Spleen (tissue), 7 donors: ENCODE data around the gene BCO1.

ENCODE experiments used
- POLR2A ChIP-seq, 3 donors: fragments of 450-650 bp; IDR thresholded peaks; one replicate each; pipeline ENCODE4 v1.5.1; 2017; ENCODE audit warnings: antibody characterized with exemption in 3 of 3, mild to moderate bottlenecking in 1 of 3
- TF ChIP-seq, protein P1 (sequence below), 11 experiments: fragments of 200-600 bp in 7 of 11; fragments of 450-650 bp in 4 of 11; sonication (generic) in 4 of 11; IDR thresholded peaks in 8 of 11; conservative IDR thresholded peaks in 3 of 11; 1 replicate in 7 of 11; 2 replicates in 4 of 11; pipeline versions ENCODE4 v1.4.0 to v1.8.0; 2016 to 2021; ENCODE audit warnings: antibody characterized with exemption in 11 of 11, inconsistent platforms in 4 of 11, mild to moderate bottlenecking in 1 of 11
- donor health status: DM: no; HTN: no; CAD: no; lungs with moderate emphysema.
- donor health status: DM: no; HTN: no; CAD: no.
- donor health status: DM: no; HTN: no; CAD: no.

DNA sequence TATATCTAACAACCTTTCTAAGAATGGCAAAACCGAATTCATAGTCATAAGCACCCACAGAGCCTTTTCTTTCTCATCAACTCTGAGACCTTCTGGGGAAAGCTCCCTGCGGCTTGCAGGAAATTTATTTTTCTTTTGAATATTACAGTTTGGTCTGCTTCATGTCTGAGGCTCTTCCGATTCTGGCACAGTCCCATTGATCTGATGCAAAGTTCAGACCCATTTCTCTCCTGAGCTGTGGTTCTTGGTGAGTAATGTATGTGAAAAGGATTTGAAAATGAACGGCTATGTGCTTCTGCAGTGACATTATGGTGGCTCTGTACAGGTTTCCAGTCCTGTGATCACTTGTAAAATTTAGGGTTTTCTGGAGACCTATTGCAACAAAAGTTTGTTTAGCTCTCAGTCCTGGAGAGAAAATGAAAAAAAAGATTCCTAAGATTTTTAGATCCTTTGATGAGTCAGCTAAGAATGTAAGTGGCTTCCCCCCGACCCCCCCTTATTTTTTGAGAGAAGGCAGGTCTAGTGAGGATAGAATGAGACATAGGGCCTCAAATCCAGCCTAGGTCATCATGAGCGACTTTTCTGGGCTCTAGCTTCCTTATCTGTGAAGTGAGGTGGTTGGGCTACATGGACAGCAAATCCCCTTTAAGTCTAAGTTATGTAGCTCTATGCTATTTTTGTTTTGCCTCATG lies 80.9 kb downstream of the BCO1 start:
- TF ChIP-seq, protein P1, sequence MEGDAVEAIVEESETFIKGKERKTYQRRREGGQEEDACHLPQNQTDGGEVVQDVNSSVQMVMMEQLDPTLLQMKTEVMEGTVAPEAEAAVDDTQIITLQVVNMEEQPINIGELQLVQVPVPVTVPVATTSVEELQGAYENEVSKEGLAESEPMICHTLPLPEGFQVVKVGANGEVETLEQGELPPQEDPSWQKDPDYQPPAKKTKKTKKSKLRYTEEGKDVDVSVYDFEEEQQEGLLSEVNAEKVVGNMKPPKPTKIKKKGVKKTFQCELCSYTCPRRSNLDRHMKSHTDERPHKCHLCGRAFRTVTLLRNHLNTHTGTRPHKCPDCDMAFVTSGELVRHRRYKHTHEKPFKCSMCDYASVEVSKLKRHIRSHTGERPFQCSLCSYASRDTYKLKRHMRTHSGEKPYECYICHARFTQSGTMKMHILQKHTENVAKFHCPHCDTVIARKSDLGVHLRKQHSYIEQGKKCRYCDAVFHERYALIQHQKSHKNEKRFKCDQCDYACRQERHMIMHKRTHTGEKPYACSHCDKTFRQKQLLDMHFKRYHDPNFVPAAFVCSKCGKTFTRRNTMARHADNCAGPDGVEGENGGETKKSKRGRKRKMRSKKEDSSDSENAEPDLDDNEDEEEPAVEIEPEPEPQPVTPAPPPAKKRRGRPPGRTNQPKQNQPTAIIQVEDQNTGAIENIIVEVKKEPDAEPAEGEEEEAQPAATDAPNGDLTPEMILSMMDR (IDR thresholded peaks at IDR 0.05 in 8 of 11, conservative IDR thresholded peaks at IDR 0.05 in 3 of 11), result no peak
- TF ChIP-seq POLR2A (IDR thresholded peaks at IDR 0.05), result no peak
